Retinal pigment epithelial cell (primary cell): Measurements from ENCODE around the gene ADGRD1.

Experiments
- DNase-seq: peaks from one replicate; pipeline ENCODE4 v3.0.0-alpha.2; 2010; ENCODE audit warnings: low read depth
- H3K4me3 ChIP-seq: 2 replicates; pipeline ENCODE4 v1.5.1; 2011; ENCODE audit warnings: mild to moderate bottlenecking, low read length, control low read depth, moderate library complexity
- TF ChIP-seq, protein P1 (sequence below): conservative IDR thresholded peaks from 2 replicates; pipeline ENCODE4 v1.5.1; 2011; ENCODE audit warnings: low read depth, low read length, control low read depth, inconsistent platforms

The ADGRD1 gene

GRCh38 chr12:131137836-131138637 lies 184.3 kb downstream of the ADGRD1 start:
- TF ChIP-seq, protein P1, sequence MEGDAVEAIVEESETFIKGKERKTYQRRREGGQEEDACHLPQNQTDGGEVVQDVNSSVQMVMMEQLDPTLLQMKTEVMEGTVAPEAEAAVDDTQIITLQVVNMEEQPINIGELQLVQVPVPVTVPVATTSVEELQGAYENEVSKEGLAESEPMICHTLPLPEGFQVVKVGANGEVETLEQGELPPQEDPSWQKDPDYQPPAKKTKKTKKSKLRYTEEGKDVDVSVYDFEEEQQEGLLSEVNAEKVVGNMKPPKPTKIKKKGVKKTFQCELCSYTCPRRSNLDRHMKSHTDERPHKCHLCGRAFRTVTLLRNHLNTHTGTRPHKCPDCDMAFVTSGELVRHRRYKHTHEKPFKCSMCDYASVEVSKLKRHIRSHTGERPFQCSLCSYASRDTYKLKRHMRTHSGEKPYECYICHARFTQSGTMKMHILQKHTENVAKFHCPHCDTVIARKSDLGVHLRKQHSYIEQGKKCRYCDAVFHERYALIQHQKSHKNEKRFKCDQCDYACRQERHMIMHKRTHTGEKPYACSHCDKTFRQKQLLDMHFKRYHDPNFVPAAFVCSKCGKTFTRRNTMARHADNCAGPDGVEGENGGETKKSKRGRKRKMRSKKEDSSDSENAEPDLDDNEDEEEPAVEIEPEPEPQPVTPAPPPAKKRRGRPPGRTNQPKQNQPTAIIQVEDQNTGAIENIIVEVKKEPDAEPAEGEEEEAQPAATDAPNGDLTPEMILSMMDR, result no peak
- no peak for DNase-seq
- no peak overlapping the region for H3K4me3 ChIP-seq

DNA sequence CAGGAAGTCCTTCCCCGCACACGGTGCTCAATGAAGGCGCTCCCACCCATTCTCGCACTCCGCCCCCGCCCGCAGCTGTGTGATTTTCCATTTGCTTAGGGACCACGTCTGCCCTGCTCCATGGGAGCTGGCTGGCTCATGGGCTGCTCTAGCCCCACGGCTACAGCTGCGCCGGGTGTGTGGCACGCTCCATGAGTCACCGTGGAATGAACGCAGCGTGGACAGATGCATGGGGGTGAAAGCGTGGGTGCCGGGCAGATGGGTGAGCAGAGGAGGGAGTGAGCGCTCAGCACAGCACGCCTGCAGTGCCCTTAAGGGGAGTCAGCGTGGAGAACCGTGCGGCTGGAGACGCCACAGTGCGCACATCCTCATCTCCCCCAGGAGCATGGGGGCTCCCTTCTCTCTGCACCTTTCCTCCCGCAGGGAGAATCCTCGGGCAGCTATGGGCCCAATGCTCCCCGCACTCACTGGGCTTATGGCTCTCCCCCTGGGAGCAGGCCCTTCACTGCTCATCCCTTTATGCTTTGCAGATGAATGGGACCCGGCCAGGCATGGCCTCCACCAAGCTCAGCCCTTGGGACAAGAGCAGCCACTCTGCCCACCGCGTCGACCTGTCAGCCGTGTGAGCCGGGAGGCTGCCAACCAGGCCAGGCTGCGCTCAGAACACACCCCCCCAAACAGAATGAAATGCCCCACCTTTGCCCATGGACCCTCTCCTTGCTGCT lies 185.1 kb downstream of the ADGRD1 start:
- no peak overlapping the region for H3K4me3 ChIP-seq
- DNase-seq, result no peak

DNA sequence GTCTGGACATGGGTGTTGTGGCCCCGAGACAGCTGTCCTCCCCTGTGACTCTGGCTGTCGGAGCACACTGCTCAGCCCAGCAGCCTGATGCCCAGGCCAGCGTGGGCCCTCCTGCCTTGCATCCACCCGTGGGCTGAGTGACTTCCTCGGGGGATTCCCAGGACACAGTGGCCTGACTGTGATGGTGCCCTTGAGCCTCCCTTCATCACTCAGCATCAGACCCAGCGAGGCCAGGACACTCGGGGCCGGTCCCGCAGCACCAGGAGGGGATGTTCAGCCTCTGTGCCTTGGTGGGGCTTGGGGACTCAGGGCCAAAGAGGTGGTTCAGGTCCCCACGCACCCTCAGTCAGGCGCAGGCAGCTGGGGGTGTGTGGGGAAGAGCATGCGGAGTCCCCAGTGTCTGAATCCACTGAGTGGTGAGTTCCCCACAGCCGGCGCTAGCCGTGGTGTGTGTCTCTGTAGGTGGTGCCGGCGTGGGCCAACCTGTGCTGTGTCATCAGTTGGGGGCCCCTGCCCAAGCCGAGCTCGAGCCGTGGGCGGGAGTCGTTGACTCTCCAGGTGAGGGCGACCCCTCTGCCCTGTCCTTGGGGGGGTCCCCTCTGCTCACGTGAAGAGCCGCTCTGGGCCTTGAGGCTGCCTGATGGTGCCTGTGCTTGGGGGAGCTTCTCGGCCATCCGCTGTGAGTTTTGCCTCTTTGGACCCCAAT lies 185.8 kb downstream of the ADGRD1 start:
- DNase-seq, result no peak
- TF ChIP-seq, protein P1, result no peak

More for the DNA sequence above, 185.1 kb downstream of the ADGRD1 start:
- TF ChIP-seq, protein P1, result no peak

DNA sequence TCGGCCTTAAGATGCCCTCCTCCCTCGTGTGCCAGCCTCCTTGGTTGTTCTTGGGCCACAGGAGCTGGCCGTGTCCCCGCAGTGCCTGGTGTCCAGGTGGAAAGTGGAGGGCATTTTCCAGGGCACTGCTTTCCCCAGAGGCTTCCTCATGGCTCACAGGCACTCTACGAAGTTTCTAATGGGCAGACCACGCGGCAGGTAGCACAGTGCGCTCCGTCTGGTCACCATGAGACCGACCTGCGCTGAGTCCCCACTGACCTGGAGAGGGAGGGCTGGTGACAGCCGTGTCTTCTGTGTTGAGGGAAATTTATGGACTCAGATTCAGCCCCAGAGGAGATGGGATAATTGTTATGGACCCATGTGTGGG lies 186.3 kb downstream of the ADGRD1 start:
- no peak for DNase-seq
- TF ChIP-seq, protein P1, result no peak
- no peak overlapping the region for H3K4me3 ChIP-seq

More for the DNA sequence above, 185.8 kb downstream of the ADGRD1 start:
- no peak overlapping the region for H3K4me3 ChIP-seq

DNA sequence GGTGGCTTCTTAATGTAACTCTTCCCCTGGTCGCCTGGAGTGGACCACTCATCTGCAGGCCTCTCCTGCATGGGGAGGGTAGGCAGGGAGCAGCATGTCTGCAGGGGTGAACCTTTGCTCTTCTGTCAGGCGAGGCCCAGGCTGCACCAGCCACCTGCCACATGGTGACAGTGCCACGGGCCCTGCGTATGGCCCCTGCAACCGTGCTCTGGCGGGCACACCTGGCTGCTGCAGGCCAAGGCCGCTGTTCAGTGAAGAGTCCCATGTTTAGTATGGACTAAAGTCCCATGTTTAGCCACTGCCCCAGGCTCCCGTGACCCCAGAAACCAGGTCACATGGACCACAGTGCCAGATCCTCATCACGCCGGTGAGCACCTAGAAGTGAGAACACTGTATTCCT lies 187.0 kb downstream of the ADGRD1 start:
- no peak overlapping the region for H3K4me3 ChIP-seq
- TF ChIP-seq, protein P1, result no peak

DNA sequence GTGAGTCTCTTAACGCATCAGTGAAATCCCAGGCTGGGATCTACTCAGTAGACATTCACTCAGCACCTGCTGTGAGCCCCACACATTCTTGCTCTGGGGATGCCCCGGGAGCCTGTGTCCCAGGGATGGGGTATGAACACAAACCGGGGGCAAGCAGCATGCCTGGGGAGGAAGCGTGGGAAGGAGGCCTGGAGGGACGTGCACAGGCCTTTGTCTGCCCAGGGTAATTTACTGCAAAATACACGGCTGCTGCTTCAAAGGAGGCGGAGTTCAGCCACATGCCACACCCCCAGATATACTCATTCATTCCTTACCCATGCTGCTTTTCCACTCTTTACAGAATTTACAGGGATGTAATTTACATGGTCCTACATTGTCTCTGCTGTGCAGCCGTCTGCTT lies 187.8 kb downstream of the ADGRD1 start:
- DNase-seq, result no peak
- H3K4me3 ChIP-seq, result no peak overlapping the region
- TF ChIP-seq, protein P1, result no peak

More for the DNA sequence above, 187.0 kb downstream of the ADGRD1 start:
- no peak for DNase-seq
